Left ventricle myocardium superior (tissue), 1 donor: Measurements from ENCODE around the gene YEATS4. TPM values are rescaled to one million over a fixed set of nuclear protein-coding genes. Genes with fewer than 3 reads are reported as not detected.

Experiments
- ATAC-seq: fragments of 200-7000 bp; cut with Tn5 transposase; one replicate; pipeline ENCODE4 v1.9.1; 2020; ENCODE audit warnings: mild to moderate bottlenecking, moderate library complexity
- DNase-seq: peaks from one replicate; pipeline ENCODE4 v3.0.0-alpha.2; 2020
- intact Hi-C: fragments of 100-400 bp; cut with micrococcal nuclease; formaldehyde crosslinking; loops from one replicate; pipeline ENCODE4 v1.11.0; 2022
- total RNA-seq: library from RNA; stranded (reverse); fragmentation: NEBNext Ultra II Directional; extraction: Animal tissue kit (Norgen Biotek cat#: 25700); gene quantifications from one replicate; pipeline ENCODE4 v1.2.1, GENCODE V29; 2021
- donor health status: DM: no; HTN: yes; CAD: no; lungs with severe emphysema.

Gene YEATS4
- total RNA-seq, 1 donor from 2014 or later = 12.8 TPM

- intact Hi-C loops = no loop called here
- ATAC-seq (no peak), DNase-seq (no peak)
These were observed 63.7 kb downstream of the YEATS4 start for GRCh38 chr12:69423037-69423905.

- DNase-seq (no peak), ATAC-seq (no peak)
- intact Hi-C loops = no loop called here
These were observed 65.9 kb downstream of the YEATS4 start for GRCh38 chr12:69425417-69425816.

GRCh38 chr12:69428351-69429073 lies 69.0 kb downstream of the YEATS4 start:
- intact Hi-C loops = no loop called here
- DNase-seq (no peak), ATAC-seq (no peak)

GRCh38 chr12:69430942-69431590 lies 71.5 kb downstream of the YEATS4 start:
- intact Hi-C loops = no loop called here
- DNase-seq (peak; percentile 62), ATAC-seq (peak; percentile 92)

- no peak for DNase-seq
These were observed 72.2 kb downstream of the YEATS4 start for GRCh38 chr12:69431591-69432222.

GRCh38 chr12:69433653-69434052 lies 74.1 kb downstream of the YEATS4 start:
- ATAC-seq (no peak), DNase-seq (no peak)
- intact Hi-C loops = no loop called here

More at GRCh38 chr12:69431591-69432222, 72.2 kb downstream of the YEATS4 start:
- peak; percentile 85 for ATAC-seq
- intact Hi-C loops = no loop called here

- intact Hi-C loops = no loop called here
- no peak for DNase-seq
- no peak for ATAC-seq
These were observed 76.1 kb downstream of the YEATS4 start for GRCh38 chr12:69435644-69436043.

- DNase-seq (no peak), ATAC-seq (no peak)
- intact Hi-C loops = no loop called here
These were observed 77.5 kb downstream of the YEATS4 start for GRCh38 chr12:69437073-69437472.

- DNase-seq (no peak), ATAC-seq (no peak)
- intact Hi-C loops = no loop called here
These were observed 79.0 kb downstream of the YEATS4 start for GRCh38 chr12:69438539-69438938.

- ATAC-seq (no peak), DNase-seq (no peak)
- intact Hi-C loops = no loop called here
These were observed 80.5 kb downstream of the YEATS4 start for GRCh38 chr12:69440016-69440415.

Other genes with a start within 250 kb of the YEATS4 start
- gene CPSF6, start 120.2 kb upstream of the YEATS4 start, total RNA-seq = 30.9 TPM
- 51.1 TPM for gene LYZ, start 11.4 kb upstream of the YEATS4 start, total RNA-seq
- 25.2 TPM for gene FRS2, start 110.6 kb downstream of the YEATS4 start, total RNA-seq
- gene CCT2, start 225.7 kb downstream of the YEATS4 start, total RNA-seq = 89.1 TPM